Activated CD4-positive, alpha-beta T cell treated with anti-CD3 and anti-CD28 coated beads, Interleukin-2, amount 10 ng/mL, durations not matched to agents 7 days and 5 days (primary cell): ENCODE data around the gene C16orf82. TPM values are rescaled to one million over a fixed set of nuclear protein-coding genes. Genes with fewer than 3 reads are reported as not detected.

Source experiments
- CTCF ChIA-PET: fragments of 350-600 bp; sonication (Branson Sonifier 250); formaldehyde crosslinking; loops from one replicate; lab custom pipeline; 2021; ENCODE audit warnings: antibody characterized with exemption; lab: Charles Lee
- POLR2A ChIA-PET: fragments of 350-600 bp; sonication (Branson Sonifier 250); formaldehyde crosslinking; loops from one replicate; lab custom pipeline; 2021; ENCODE audit warnings: antibody characterized with exemption; lab: Charles Lee
- DNase-seq: peaks from one replicate; pipeline ENCODE4 v3.0.0-alpha.2; 2020
- H3K27ac Mint-ChIP-seq: one replicate; pipeline ENCODE4 v1.8.0; 2021; ENCODE audit warnings: mild to moderate bottlenecking, moderate library complexity, mixed read lengths
- H3K27me3 Mint-ChIP-seq: one replicate; pipeline ENCODE4 v1.8.0; 2021; ENCODE audit warnings: mixed read lengths
- H3K36me3 Mint-ChIP-seq: one replicate; pipeline ENCODE4 v1.8.0; 2021; ENCODE audit warnings: low read depth, mixed read lengths
- H3K4me1 Mint-ChIP-seq: one replicate; pipeline ENCODE4 v1.8.0; 2021; ENCODE audit warnings: mixed read lengths
- H3K4me3 Mint-ChIP-seq: one replicate; pipeline ENCODE4 v1.8.0; 2021; ENCODE audit warnings: mild to moderate bottlenecking, moderate library complexity, mixed read lengths
- H3K9me3 Mint-ChIP-seq: one replicate; pipeline ENCODE4 v1.8.0; 2021; ENCODE audit warnings: mixed read lengths
- total RNA-seq, 2 experiments: library from RNA; stranded (reverse); gene quantifications; one replicate each; pipeline ENCODE4 v1.2.3, GENCODE V29; 2021

The C16orf82 gene
- total RNA-seq, 2 experiments from 2014 or later, result not detected

DNA sequence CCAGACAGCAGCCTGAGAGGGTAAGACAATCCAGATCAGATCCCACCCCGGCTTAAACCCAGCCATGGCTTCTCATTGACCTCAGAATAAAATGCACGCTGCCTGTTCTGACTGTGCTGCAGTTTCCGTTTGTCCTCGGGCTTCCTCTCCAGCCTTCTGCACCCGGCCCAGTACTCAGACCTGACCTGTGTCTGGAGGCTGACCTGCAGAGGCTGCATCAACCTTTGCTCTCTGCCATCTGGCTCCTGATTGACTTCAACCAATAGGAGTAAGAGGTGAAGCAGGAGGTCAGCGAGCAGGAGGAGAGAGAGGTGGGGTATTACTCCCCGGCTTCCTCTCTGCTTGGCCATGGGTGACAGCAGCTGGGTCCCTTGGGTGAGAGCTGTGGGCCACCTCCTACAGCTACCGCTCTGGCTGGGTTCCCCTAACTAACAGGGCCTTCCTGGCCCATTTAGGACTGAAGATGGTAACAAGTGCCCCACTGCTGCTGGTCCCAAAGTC, 46.7 kb downstream of the C16orf82 start:
- DNase-seq, result no peak
- no peak overlapping the region for H3K4me3 Mint-ChIP-seq
- H3K27ac Mint-ChIP-seq, result no peak overlapping the region
- ChIA-PET POLR2A (no interaction called here), CTCF (no interaction called here)
- peaks cover 4% of the 10 kb centered on the region for H3K4me1 Mint-ChIP-seq
- no peaks in the 10 kb centered on the region for H3K36me3 Mint-ChIP-seq
- peaks cover 4% of the 10 kb centered on the region for H3K27me3 Mint-ChIP-seq
- peaks cover 5% of the 10 kb centered on the region for H3K9me3 Mint-ChIP-seq

DNA sequence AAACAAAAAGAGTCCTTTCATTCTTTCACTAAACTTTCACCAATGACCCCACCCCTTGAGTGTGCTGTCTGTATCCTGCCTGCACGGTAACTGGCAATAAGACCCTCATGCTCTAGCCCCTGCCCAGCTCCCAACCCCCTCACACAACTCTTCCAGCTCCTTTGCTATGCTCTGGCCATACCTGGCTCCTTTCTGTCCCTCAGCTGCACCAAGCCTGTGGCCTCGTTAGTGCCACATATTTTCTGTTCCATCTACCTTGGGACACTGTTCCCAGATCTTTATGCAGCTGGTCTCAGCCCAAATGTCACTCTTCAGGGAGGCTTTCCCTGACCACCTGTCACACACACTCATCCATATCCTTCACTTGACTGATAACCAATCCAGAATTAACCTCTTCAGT, 47.3 kb downstream of the C16orf82 start:
- Mint-ChIP-seq H3K36me3 (no peaks in the 10 kb centered on the region), H3K27ac (no peak overlapping the region), H3K9me3 (peaks cover 5% of the 10 kb centered on the region), H3K4me3 (no peak overlapping the region), H3K27me3 (peaks cover 5% of the 10 kb centered on the region), H3K4me1 (peaks cover 5% of the 10 kb centered on the region)
- CTCF ChIA-PET, result no interaction called here
- DNase-seq, result no peak
- POLR2A ChIA-PET, result no interaction called here

DNA sequence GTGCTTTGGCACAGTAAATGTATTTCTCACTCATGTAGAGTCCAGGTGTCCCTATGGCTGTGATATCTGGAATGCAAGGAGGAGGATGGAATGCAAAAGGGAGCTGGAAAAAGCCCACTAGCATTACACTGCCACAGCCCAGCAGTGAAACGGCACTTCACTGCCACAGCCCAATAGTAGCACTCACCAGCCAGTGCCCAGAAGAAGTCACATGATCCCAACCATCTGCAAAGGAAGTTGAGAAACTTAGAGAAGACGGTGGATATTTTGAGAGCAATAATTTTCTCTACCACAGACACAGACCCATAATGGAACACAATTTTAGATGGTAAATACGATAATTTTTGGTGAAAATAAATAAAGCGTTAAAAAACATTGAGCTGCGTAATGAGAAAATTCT, 51.8 kb downstream of the C16orf82 start:
- Mint-ChIP-seq H3K9me3 (peaks cover 11% of the 10 kb centered on the region), H3K36me3 (no peaks in the 10 kb centered on the region), H3K4me3 (no peak overlapping the region), H3K27me3 (peaks cover 11% of the 10 kb centered on the region), H3K27ac (no peak overlapping the region), H3K4me1 (peaks cover 2% of the 10 kb centered on the region)
- ChIA-PET POLR2A (no interaction called here), CTCF (interaction anchor here (0.6 kb wide), 1 partner anchor 9 kb away, joined by 4 read pairs; no protein-coding TSS in a partner anchor)
- no peak for DNase-seq

Other genes with a start within 250 kb of the C16orf82 start
- 10 to 100 TPM; 22.5 to 25.0 TPM for gene KDM8, start 136.6 kb downstream of the C16orf82 start, total RNA-seq
- gene NSMCE1, start 201.8 kb downstream of the C16orf82 start, total RNA-seq, result 100 to 1,000 TPM in 1 of 2 experiments, 10 to 100 TPM in 1; 95.8 to 106 TPM
- 100 to 1,000 TPM; 242 to 262 TPM for gene IL4R, start 247.0 kb downstream of the C16orf82 start, total RNA-seq